Endothelial cell of umbilical vein (primary cell): ENCODE data around the gene TMCC3.

Experiments used
- EZH2 ChIP-seq: IDR thresholded peaks from 2 replicates; pipeline ENCODE4 v1.6.1; 2012; ENCODE audit warnings: borderline replicate concordance, low read depth, mild to moderate bottlenecking, moderate library complexity, low read length, inconsistent platforms; ENCODE audit not compliant: severe bottlenecking
- FOS ChIP-seq: IDR thresholded peaks from 2 replicates; pipeline ENCODE4 v1.6.1; 2011; ENCODE audit warnings: mild to moderate bottlenecking, low read length, moderate library complexity, borderline replicate concordance; ENCODE audit not compliant: insufficient read depth
- JUN ChIP-seq: IDR thresholded peaks from 2 replicates; pipeline ENCODE4 v1.6.1; 2011; ENCODE audit warnings: borderline replicate concordance, low read depth; ENCODE audit not compliant: insufficient read length, insufficient read depth
- MYC ChIP-seq: IDR thresholded peaks from one replicate; pipeline ENCODE4 v1.6.1; 2011; ENCODE audit warnings: mild to moderate bottlenecking, low read depth, low read length
- POLR2A ChIP-seq: IDR thresholded peaks from 2 replicates; pipeline ENCODE4 v1.6.1; 2012; ENCODE audit warnings: low read depth, mild to moderate bottlenecking, control low read depth, low read length
- POLR2AphosphoS5 ChIP-seq: IDR thresholded peaks from 2 replicates; pipeline ENCODE4 v1.6.1; 2012; ENCODE audit warnings: low read depth, mild to moderate bottlenecking, control low read depth, low read length, moderate library complexity; ENCODE audit not compliant: insufficient read depth
- TF ChIP-seq, protein P1 (sequence below), 2 donors: IDR thresholded peaks; 1 replicate in 1 of 2; 2 replicates in 1 of 2; pipeline ENCODE4 v1.5.1; 2011; ENCODE audit warnings: low read length in 2 of 2, mild to moderate bottlenecking in 2 of 2, moderate library complexity in 2 of 2, control low read depth in 1 of 2, inconsistent platforms in 1 of 2, low read depth in 1 of 2; ENCODE audit not compliant: insufficient read depth in 1 of 2; ENCODE audit errors: extremely low read depth in 1 of 2
- TF ChIP-seq, protein P2 (sequence below): IDR thresholded peaks from 2 replicates; pipeline ENCODE4 v1.6.1; 2011; ENCODE audit not compliant: insufficient read depth, insufficient read length

DNA sequence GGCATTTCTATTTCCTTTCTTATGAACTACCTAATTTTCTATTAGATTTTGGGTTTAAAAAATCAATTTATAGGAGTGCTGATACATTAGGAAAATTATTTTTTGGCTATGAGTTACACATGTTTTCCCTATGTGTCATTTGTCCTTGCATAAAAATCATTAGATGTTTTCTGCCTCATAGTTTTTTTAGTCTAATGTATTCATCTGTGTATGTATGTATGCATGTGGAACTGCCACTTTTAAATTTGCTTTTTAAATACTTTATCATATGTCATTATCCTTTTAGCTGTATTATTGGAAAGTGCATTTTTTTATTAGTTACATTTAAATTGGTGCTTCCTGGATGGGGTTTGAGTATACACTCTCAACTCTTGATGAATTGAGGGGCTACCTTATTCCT is 112.0 kb downstream of the TMCC3 start:
- TF ChIP-seq, protein P1, sequence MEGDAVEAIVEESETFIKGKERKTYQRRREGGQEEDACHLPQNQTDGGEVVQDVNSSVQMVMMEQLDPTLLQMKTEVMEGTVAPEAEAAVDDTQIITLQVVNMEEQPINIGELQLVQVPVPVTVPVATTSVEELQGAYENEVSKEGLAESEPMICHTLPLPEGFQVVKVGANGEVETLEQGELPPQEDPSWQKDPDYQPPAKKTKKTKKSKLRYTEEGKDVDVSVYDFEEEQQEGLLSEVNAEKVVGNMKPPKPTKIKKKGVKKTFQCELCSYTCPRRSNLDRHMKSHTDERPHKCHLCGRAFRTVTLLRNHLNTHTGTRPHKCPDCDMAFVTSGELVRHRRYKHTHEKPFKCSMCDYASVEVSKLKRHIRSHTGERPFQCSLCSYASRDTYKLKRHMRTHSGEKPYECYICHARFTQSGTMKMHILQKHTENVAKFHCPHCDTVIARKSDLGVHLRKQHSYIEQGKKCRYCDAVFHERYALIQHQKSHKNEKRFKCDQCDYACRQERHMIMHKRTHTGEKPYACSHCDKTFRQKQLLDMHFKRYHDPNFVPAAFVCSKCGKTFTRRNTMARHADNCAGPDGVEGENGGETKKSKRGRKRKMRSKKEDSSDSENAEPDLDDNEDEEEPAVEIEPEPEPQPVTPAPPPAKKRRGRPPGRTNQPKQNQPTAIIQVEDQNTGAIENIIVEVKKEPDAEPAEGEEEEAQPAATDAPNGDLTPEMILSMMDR (IDR thresholded peaks at IDR 0.05; ENCODE audit: extremely low read depth in 1 of 2, insufficient read depth in 1 of 2, low read depth in 1 of 2, low read length in 2 of 2): no peak
- TF ChIP-seq EZH2 (no peak), POLR2A (no peak), POLR2AphosphoS5 (no peak), JUN (no peak), MYC (no peak), FOS (no peak)
- TF ChIP-seq, protein P2, sequence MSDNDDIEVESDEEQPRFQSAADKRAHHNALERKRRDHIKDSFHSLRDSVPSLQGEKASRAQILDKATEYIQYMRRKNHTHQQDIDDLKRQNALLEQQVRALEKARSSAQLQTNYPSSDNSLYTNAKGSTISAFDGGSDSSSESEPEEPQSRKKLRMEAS: no peak
